Effector CD4-positive, alpha-beta T cell (primary cell): ENCODE measurements around the gene APOL2.
"Not testable (repeated sequence)": the region's sequence is repeated elsewhere in the genome, so short reads cannot be mapped to it uniquely, and the experiment has no call there.

Experiments
- DNase-seq: peaks from one replicate; pipeline ENCODE4 v3.0.0-alpha.2; 2020

Gene APOL2

GRCh38 chr22:36238373-36239149, 766 bp downstream of the APOL2 start:
- no peak for DNase-seq

- no peak for DNase-seq
These were observed 1.6 kb downstream of the APOL2 start for GRCh38 chr22:36237462-36238372.

DNA sequence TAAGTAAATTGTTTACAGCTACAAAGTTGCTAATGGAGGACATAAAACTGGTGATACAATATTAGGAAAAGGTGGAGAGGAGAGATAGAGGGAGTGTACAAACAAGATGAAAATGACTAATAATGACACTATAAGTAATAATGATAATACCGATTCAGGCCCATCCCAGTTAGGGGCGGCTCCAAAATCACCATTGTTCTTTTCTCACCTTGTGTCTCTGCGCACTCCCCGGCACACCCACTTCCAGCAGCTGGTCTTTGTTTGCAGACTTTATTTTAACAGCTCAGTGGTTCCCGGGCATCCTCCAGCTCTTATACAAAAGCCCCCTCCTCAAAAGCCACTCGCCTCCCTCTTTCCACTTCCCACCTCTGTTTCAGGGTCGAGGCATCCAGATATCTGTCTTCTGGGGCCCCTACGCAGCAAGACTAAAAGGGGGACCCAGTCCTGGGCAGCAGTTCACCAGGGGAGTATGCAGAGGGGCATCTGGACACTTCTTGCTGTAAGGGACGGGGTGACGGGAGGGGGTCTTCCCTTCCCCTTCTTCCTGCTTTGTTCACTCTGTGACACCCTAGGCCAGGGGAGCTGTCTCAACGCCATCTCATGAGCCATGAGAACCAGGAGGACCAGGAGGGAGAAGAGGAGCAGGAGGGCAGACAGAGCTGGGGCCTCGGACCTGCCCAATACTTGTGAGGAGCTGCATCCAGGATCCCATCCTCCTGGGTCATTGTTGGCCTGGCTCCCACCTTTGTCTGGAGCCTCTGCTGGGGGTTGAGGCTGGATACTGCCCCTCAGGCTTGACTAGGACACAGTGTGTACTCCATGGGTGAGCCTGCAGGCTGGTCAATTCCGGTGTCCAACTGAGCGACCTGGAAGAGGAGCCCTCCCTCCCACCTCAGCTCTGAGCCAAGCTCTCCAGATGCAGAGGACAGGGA, 2.7 kb downstream of the APOL2 start:
- no peak for DNase-seq

- no peak for DNase-seq
These were observed 3.7 kb downstream of the APOL2 start for GRCh38 chr22:36235585-36235984.

- DNase-seq, result no peak
These were observed 4.4 kb downstream of the APOL2 start for GRCh38 chr22:36234919-36235318.

DNA sequence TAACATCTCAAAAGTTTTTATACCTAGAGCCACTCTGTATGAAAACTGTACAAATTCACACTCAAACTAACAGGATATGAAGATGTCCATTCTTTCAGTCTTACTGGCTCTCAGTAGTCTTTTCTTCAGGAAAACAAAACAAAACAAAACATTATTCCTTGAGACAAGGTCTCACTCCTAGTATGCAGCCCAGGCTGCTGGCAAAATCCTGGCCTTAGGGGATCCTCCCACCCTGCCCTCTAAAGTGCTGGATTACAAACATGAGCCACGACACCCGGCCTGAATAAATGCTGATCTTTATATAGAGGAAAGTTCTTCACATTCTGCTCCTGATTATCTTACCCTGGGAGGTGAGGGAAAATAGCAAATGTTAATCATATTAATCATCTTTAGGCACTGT, 5.1 kb downstream of the APOL2 start:
- no peak for DNase-seq

GRCh38 chr22:36233796-36234195, 5.5 kb downstream of the APOL2 start:
- DNase-seq, result no peak

DNA sequence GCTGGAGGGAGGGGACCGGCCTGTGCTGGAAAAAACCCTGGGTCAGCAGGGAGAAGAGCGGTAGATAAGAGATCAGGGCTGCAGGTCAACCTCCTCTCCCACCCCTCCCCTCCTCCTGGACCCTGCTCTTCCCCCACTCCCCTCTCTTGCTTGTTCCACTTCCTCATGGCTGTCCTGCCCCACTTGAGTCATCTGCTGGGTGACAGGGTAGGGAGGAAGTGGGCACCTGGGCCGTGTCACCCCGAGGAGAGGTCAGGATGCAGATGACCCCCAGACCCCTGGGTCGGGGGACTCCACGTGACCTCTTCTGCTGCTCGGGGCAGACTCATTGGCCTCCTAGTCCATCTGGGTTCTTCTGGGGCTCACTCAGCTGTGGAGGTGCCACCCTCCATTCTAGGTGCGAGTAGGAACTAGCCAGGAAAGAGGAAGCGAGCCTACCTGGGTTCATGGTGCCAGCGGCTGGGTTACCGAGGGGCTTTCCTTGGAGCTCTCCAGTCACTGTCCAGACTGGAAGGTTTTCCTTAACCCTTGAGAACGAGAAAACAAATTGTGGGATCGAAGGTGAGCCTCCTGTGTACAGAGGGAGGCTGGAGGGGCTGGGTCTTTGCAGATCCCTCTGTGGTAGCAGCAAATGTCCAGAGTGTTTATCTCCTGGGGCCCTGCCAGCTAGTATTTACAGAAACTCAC, 6.5 kb downstream of the APOL2 start:
- DNase-seq, result no peak

GRCh38 chr22:36231051-36231450, 8.3 kb downstream of the APOL2 start:
- not testable (repeated sequence) for DNase-seq

GRCh38 chr22:36229649-36230048, 9.7 kb downstream of the APOL2 start:
- not testable (repeated sequence) for DNase-seq

DNA sequence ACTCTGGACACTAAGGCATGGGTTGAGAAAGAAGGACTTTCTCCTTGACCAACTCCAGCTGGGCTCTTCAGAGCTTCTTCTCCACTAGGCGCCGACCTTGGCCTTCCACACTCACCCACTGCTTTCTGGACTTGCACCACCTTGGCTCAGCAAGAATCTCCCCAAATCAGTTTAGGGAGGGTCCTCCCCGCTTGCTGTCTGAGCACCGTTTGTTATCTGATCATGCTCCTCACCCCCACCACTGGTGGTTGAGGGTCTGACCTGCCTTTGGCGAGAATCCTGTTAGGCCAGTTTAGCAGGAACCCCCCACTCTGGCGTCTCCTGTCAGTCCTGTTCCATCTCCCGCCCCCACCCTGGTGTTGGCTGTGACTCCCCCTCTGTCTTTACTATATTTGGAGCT, 10.4 kb downstream of the APOL2 start:
- no peak for DNase-seq

DNA sequence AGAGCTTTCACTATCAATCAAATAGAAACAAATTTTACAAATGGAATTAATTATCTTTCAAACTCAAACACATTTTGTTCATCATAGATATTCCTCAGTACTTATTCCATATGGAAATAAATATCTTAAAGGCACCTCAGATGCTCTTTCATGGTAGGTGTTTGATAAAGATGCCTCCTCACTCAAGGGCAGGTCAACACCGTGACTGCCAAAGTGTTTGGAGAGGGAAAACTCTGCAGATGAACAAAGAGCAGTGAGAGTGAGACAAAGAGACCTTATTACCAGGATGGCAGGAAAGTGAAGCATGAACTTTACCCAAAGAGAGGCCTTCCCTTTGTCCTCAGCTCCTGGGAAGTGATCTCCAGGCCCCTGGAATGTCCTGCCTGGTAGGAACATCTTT, 11.0 kb downstream of the APOL2 start:
- DNase-seq, result not testable (repeated sequence)

DNA sequence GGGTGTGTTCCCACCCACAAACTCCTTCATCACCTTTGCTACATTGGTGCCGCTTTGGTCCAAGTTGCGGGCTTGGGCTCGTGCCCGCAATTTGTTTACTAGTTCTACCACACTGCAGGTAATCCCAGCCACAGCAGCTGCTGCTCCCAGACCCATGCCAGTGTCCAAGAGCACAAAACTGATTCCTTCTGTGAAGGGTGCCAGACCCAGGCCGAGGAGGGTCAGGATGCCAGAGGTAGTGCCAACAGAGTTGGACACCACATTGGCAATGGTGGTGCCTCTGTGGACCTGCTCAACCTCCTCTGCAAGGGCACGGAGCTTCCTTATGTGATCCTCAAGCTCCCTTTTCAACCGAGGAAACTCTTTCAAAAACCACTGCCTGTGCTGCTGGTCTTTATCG, 11.5 kb downstream of the APOL2 start:
- no peak for DNase-seq

GRCh38 chr22:36227396-36227795, 11.9 kb downstream of the APOL2 start:
- DNase-seq, result no peak

DNA sequence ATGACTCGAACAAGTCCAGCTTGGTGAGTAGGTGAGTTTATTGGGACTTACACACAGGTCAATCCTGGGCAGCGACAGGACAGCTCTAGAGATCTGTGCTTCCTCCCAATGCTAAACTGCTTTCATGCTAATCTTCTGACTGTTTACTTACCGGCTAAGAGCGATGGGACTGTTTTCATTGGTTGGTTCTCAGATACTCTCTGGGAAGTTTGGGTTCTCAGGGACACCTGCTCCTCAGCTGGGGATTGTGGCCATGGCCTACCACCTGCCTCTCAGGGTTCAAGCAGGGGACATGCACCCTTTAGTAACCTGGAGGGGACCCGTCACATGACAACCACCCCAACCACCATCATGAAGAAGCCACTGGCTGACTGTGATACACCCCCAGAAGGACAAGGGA, 13.1 kb downstream of the APOL2 start:
- DNase-seq, result no peak

GRCh38 chr22:36225333-36225922, 13.9 kb downstream of the APOL2 start:
- DNase-seq, result no peak

- DNase-seq, result no peak
These were observed 15.1 kb downstream of the APOL2 start for GRCh38 chr22:36224245-36224644.

- no peak for DNase-seq
These were observed 15.8 kb downstream of the APOL2 start for GRCh38 chr22:36223504-36223903.

DNA sequence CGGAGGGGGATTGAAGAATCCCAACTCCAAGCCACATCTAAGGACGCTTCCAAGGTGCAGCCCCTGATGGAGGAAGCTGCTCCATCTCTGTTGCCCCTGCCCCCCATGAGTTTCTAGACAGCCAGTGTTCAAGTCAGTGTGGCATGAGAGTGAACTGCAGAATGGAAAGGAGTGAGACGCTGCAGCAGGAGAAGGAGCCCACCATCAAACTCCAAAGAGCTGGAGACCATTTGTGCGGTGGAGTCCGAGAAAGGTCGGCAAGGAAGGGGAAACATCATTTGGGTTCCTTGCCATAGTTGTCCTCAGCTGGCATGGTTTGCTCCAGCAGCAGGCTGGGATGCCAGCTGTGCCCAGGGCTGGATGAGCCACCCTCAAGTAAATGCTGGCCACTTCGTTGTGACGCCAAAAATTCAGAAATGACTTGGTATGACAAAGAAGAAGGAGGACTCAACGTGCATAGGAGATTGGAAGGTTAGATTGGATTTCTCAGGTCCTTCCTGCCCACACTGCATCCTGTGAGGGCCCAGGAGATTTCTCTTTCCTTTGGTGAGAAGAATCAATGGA, 16.4 kb downstream of the APOL2 start:
- no peak for DNase-seq

GRCh38 chr22:36221799-36222751, 17.3 kb downstream of the APOL2 start:
- DNase-seq, result peak; percentile 26
